Skin epidermis (tissue), 12 donors: ENCODE measurements around the gene CAPZB.

Experiments used
- H3K27ac ChIP-seq, 21 experiments: fragments of 200-600 bp; sonication (generic) in 11 of 21; one replicate each; pipeline ENCODE4 v1.5.0; 2020; ENCODE audit warnings: mild to moderate bottlenecking in 3 of 21, inconsistent platforms in 2 of 21, moderate library complexity in 2 of 21
- H3K4me3 ChIP-seq, 7 experiments: fragments of 200-600 bp; sonication (generic) in 2 of 7; one replicate each; pipeline ENCODE4 v1.5.0; 2020; ENCODE audit warnings: inconsistent platforms in 2 of 7, mild to moderate bottlenecking in 2 of 7, moderate library complexity in 1 of 7

The CAPZB gene

DNA sequence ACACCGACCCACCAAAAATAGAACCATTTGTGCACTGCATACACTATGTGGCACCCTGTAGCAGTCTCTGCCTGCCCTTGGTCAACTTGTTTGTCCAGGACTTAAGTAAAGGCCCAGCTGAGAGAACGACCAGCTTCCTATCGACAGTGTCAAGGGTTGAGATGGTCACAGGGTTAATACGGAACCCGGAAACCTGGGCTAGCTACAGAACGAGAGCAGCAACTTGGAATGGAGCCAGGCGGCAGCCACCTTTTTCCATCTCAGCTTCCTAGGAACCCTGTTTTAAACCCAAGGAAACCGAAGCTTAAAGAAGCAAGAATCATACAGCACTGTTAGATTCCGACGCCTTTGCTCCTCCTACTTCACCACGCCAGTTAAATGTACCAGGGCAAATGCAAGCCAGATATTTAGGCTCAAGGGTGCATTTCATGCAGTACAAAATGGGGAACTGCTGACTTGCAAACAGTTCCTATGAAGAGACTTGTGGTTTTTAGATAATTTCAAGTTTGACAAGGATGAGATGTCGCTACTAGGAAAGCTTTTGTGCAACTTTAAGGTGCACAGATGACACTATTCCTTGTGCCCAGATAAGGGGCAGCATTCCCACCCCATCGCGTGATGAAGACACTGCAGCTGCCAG is 137.7 kb downstream of the CAPZB start:
- H3K27ac ChIP-seq = peak overlapping the region in 4 of 21 experiments; percentile 7 to 65 (median 46)
- no peak overlapping the region for H3K4me3 ChIP-seq

DNA sequence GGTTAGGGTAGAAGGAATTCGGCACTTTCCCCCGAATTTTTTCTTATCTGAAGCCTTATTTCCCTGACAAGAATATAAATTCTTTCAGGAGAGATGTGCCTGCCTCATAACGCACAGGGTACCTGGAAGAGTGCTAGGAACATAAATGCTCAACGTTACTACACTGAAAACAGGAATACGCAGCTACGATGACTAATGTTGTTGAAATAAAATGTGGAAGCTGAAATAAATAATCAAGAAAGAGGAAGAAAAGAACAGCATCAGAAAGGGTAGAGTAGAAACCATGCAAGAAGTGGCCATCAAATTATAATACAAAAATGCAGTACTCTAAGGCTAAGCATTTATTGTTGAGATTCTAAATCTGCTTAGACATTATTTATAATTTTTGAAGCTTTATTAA is 139.3 kb downstream of the CAPZB start:
- H3K27ac ChIP-seq = peak overlapping the region in 1 of 21 experiments; percentile 38
- H3K4me3 ChIP-seq = no peak overlapping the region

DNA sequence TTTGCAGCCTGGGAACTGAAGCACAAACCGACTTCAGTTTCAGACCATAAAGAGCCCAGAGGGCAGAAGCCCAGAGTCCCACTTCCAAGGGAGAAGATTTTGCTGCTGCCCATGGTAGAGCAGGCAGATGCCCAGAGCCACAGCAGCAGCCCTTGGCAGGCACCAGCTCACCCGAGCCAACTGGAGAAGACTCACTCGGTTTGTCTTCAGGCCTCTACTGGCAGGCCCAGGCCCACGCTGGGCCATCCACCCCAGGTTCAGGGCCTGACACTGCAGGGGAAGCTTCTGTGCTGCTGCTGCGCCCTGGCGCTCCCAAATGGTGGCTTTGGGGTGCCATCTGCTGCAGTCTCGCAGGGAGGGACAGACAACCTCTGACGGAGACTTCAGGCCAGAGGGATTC is 139.9 kb downstream of the CAPZB start:
- H3K4me3 ChIP-seq = no peak overlapping the region
- H3K27ac ChIP-seq = peak overlapping the region in 3 of 21 experiments; percentile 20 to 43 (median 38)

DNA sequence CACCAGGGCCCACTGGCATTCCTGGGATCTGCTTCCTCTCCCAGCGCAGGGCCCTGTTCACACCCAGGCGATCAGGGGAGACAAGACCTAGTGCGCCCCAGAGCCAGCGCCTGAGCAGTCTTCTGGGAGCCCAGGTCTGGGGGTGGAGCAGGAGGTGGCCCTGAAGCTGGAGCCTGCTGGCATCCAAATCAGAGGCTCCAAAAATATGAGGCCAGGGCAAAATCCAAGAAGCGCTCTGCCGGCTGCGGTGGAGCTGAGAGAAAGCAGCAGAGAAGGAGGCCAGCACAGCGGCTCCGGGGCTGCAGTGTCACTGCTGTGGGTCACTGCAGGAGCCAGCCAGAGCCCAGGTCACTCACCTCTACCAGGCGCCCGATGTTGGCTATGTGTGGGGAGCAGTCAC is 140.5 kb downstream of the CAPZB start:
- Histone ChIP-seq H3K4me3 (no peak overlapping the region), H3K27ac (peak overlapping the region in 2 of 21 experiments; percentile 20 to 38)

DNA sequence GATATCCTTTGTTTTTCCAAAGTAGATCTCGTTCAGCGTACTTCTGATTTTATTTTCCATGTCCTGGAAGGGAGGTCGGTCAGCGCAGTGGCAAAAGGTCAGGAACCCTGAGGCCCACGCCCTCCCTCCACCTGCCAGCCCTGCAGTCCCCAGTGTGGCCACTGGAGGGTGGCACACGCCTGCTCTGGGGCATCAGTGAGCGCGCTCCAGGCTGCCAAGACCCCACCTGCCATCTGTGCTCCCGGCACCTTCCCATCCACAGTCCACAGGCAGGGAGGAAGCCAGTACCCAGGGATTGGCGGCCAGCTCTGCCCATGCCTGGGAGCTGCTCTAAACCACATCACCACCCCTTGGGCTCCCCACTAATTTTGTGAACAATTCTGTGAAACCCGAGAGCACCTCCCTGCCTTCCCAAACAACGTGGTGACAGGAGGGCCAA is 140.9 kb downstream of the CAPZB start:
- Histone ChIP-seq H3K27ac (peak overlapping the region in 2 of 21 experiments; percentile 20 to 38), H3K4me3 (no peak overlapping the region)

GRCh38 chr1:19343617-19344350 is 141.6 kb downstream of the CAPZB start:
- Histone ChIP-seq H3K27ac (peak overlapping the region in 1 of 21 experiments; percentile 38), H3K4me3 (no peak overlapping the region)

DNA sequence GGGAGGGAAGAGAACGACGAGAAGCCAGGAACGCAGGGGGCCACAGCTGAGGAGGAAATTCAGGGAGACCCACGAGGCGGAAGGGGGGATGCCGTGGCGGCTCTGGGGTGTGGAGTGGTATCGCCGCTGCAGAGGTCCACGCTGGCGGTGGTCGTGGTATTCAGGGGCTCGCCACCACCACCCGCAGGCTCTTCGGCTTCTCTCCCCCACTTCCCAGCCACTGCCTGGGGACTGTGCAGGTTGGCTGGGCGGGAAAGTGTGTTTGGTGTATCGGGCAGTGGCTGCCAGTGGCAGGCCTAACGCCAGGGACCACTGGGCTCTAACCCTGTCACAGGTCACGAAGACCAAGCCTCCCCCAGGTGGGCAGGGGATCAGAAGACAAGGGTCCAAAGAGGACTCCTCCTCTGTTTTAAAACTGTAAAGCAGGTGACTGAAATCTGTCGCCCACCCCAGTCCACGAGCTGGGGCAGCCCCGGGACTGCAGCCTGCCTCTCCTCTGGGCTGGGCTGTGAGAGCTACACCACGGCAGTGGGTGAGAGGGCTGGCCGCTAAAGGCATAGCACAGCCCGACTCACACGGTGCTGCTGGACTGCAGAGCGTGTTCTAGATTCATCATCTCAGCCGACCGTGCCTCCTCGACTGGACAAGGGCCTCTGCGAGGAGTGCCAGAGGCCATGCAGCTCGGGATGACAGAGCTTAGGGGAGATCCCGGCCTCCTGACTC is 142.3 kb downstream of the CAPZB start:
- Histone ChIP-seq H3K27ac (no peak overlapping the region), H3K4me3 (no peak overlapping the region)

DNA sequence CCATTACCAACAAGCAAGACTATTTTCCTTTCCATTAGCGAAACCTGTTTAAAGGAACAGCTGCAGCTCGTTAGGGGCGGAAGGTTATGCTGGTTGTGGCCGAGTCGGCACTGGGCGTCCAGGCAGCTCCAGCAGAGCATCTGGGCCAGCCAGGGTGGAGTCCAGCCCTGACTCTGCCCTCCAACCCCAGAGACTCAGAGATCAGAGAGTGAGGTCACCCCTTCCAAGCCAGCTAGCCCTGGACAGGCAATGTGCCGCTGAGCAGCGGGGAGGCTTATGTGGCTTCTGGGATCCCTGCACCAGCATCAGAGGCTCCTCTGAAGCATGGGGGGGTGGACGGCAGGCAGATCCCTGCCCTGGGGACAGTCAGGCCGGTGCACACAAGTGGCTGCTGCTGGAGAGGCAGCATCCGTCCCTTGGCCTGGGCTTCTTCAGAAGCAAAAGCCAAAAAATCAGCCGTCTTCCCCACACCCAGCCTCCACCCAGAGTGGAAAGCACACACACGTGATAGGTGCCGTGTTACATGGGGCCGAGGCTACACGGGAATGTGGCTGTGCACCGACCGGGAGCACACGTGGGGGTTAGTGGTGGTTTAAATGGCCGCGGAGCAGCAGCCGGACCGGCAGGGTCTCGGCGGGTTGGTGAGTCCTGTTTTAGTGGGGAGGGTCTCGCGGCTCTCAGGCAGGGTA is 143.1 kb downstream of the CAPZB start:
- H3K27ac ChIP-seq = peak overlapping the region in 2 of 21 experiments; percentile 5 to 46
- H3K4me3 ChIP-seq = no peak overlapping the region

- H3K27ac ChIP-seq = peak overlapping the region in 1 of 21 experiments; percentile 46
- no peak overlapping the region for H3K4me3 ChIP-seq
These were observed 143.9 kb downstream of the CAPZB start for GRCh38 chr1:19341201-19342061.

GRCh38 chr1:19340387-19340937 is 144.9 kb downstream of the CAPZB start:
- Histone ChIP-seq H3K27ac (no peak overlapping the region), H3K4me3 (no peak overlapping the region)

DNA sequence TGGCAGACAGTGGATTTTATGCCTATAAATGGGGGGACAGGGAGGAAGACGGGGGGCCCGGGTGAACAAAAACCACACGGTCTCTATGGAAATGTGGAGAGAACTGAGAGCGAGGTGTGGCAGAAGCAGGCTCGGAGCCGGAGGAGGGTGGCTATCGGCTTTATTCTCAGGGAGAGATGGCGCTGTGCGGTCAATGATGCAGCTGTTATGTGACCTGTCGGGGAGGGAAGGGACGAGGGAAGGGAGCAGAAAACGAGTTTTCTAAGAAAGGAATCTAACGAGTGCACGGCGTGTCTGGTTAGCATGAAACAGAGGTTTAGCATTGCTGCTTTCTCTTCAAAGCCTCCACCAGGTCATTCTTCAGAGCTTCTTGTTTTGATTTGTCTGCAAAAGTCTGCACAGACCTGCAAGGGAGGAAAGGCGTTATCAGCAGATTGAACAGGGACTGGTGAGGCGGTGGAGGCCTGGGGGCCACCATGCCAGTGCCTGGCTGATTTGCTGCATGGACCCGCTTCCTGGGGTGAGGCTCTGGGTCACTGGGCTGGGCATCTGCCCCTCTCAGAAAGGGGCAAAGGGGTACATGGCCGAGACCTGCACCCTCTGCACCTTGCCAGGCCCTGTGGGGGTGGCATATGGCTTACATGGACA is 146.0 kb downstream of the CAPZB start:
- no peak overlapping the region for H3K4me3 ChIP-seq
- no peak overlapping the region for H3K27ac ChIP-seq

GRCh38 chr1:19338323-19338762 is 147.0 kb downstream of the CAPZB start:
- H3K4me3 ChIP-seq = no peak overlapping the region

DNA sequence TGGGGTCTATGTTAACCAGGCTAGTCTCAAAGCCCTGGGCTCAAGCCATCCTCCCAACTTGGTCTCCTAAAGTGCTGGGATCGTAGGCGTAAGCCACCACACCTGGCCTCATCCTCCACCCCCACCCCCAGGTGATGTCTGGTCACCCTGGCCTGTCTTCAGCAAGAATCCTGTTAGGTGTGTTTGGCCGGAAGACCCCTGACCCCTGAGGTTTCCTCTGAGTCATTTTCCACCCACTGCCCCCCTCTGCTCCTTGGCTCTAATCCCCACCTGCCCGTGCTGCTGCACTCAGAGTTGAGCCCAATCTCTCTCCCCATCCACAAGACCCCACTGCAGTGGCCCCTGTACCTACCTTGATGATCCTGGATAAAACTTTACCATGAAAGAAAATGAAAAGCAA is 148.1 kb downstream of the CAPZB start:
- no peak overlapping the region for H3K27ac ChIP-seq
- no peak overlapping the region for H3K4me3 ChIP-seq

More at GRCh38 chr1:19338323-19338762, 147.0 kb downstream of the CAPZB start:
- no peak overlapping the region for H3K27ac ChIP-seq

DNA sequence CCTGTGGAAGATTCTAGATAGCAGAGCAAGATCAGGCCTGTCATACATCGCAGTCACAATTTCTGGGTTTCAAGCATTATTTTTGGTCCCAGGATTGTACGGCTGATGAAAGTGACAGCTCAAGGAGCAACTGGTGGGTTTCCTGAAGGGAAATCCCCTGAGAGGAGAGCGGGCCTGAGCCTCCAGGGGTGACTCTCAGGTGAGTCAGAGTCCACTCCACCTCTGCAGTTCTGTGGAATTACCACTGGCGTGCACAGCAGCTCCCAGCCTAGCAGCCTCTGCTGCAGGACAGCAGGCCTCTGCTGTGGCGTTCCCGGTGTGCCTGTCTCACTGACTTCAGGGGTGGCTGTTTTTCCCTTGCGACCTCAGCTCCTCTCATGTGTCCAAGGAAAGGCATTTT is 148.8 kb downstream of the CAPZB start:
- no peak overlapping the region for H3K4me3 ChIP-seq
- H3K27ac ChIP-seq = peak overlapping the region in 1 of 21 experiments; percentile 11

DNA sequence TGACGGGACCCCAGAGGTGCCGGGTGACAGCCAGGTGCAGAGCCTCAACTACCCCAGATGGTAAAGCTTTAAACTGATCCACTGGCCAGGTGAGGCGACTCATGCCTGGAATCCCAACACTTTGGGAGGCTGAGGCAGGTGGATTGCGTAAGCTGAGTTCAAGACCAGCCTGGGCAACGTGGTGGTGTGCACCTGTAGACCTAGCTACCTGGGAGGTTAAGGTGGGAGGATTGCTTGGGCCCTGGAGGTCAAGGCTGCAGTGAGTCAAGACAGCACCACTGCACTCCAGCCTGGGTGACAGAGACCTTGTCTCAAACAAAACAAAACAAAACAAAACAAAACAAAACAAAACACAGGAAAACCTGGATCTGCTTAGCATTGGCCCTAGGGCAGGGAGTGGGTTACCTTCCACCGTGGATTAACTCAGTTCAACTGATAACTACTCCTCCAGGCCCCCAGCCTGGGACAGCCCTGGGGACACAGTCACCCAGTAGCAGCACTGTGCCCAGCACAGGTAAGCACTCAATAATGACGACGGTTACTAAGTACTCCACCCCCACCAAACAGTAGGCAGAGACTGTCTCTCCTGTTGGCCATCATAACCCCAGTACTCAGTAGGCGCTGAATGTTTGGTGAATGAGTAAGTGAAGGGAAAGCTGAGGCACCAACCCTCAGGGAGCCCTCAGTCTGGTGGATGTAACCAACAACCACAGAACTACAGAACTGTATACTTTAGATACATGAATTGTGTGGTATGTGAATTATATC is 151.6 kb downstream of the CAPZB start:
- Histone ChIP-seq H3K4me3 (no peak overlapping the region), H3K27ac (no peak overlapping the region)

DNA sequence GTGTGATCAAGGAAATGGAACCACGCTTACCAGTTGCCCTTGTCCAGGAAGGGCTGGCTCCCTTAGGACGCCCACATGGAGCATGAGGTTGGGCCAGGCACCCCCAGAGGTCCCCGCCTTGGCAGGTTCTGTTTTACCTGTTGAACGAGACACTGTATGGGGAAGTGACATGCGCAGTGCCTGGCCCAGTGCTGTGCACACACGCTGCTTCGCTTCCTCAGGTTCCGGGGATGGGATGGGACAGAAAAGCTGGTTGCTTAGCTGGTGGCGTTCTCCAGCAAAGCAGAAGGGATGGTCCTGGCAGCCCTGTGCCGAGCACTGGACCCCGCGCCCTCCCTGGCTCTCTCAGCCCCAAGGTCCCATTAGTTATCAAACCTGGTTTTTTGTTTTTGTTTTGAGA is 152.5 kb downstream of the CAPZB start:
- no peak overlapping the region for H3K4me3 ChIP-seq

DNA sequence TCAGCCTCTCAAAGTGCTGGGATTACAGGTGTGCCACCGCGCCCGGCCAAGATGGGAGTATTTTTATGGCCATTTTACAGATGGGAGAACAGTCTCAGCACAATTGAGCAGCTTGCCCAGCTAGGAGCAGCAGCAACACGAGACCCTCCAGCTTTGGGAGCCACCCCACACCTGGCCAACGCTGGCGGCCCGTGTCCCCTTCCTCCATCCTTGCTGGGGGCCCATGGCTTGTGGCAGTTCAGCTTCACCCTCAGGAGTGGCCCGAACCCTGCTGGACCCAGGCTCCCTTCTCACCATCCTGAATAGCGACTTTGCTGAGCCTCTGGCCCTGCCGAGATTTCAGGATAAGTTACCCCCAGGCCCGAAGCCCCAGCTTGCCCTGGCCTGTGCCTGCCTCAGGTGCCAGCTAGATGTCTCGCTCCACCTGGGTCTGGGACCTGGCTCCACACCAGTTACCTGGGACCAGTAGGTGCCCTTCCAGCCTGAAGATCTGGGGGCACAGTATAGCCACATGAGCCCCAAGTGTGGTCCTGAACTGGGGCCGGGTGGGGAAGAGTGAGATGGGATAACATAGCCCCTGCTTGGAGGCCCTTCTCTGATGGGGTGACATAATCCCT is 154.0 kb downstream of the CAPZB start:
- Histone ChIP-seq H3K27ac (no peak overlapping the region), H3K4me3 (no peak overlapping the region)

More for the DNA sequence above, 152.5 kb downstream of the CAPZB start:
- no peak overlapping the region for H3K27ac ChIP-seq
